Lower leg skin (tissue), 3 donors: ENCODE data around the gene RB1.

Source experiments
- CTCF ChIP-seq, 3 donors: fragments of 450-650 bp; IDR thresholded peaks; one replicate each; pipeline ENCODE4 v1.5.1; 2016; ENCODE audit warnings: antibody characterized with exemption in 3 of 3, mild to moderate bottlenecking in 3 of 3, moderate library complexity in 2 of 3
- POLR2A ChIP-seq, 2 donors: fragments of 450-650 bp; IDR thresholded peaks; one replicate each; pipeline ENCODE4 v1.6.1; 2016 to 2017; ENCODE audit warnings: antibody characterized with exemption in 2 of 2, mild to moderate bottlenecking in 1 of 2, moderate library complexity in 1 of 2

- no peak for TF ChIP-seq CTCF (IDR thresholded peaks at IDR 0.05)
- TF ChIP-seq POLR2A (IDR thresholded peaks at IDR 0.05): no peak
Observed at GRCh38 chr13:48505597-48506091, 202.1 kb downstream of the RB1 start.
